Activated naive CD4-positive, alpha-beta T cell (primary cell): ENCODE results near the gene NT5C3B.
"Not testable (repeated sequence)": the region's sequence is repeated elsewhere in the genome, so short reads cannot be mapped to it uniquely, and the experiment has no call there.

Experiments used
- DNase-seq, 4 experiments: peaks; one replicate each; lab custom pipeline; 2025; lab: John Stamatoyannopoulos, UW

Gene NT5C3B

GRCh38 chr17:41835800-41836549 lies at the start of gene NT5C3B:
Gene NT5C3B, minus strand, starts transcription at chr17:41836232. Its CDS starts 39 bp downstream, at chr17:41836193.
- DNase-seq: peak in 2 of 4 experiments; percentile 14 to 65

DNA sequence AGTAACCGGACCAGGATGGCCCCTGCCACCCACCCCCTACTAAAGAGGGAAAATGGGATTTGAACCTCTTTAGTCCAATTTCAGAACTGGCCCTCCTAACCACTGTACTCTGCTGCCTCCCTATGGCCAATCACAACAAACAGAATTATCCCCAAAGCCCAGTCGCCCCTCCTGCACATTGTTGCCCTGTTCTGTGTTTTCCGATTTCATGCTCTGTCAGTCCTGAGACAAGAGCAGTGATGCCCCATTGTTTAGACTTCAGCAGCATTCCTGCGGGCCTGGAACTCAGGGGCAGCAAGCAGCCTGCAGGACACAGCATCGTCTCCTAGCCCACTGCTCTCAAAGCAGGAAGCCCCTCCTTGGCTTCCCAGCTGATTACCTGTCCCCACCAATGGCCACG lies 49.7 kb upstream of the NT5C3B start:
- DNase-seq: no peak

GRCh38 chr17:41882756-41883155 lies 46.7 kb upstream of the NT5C3B start:
- no peak for DNase-seq

DNA sequence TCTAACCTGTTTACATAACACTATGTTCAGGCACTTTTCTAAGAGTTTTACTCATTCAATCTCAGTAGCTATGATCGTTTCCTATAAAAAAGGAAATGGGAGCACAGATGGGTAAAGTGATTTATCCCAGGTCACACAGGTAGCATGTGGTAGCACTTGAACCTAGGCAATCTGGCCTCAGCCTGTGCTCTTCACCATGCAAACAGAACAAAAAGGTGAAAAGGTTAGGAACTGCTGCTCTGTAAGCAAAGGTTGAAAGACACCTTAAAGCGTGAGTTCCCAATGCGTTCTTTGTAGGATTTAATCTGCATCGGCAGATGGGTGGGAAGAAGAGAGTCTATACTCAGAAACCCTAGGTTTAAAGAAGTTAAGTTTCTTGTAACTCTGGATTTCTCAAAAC lies 44.1 kb upstream of the NT5C3B start:
- DNase-seq: no peak

GRCh38 chr17:41874293-41874670 lies 38.2 kb upstream of the NT5C3B start:
- not testable (repeated sequence) for DNase-seq

- no peak for DNase-seq
These were observed 37.7 kb upstream of the NT5C3B start for GRCh38 chr17:41873559-41874292.

DNA sequence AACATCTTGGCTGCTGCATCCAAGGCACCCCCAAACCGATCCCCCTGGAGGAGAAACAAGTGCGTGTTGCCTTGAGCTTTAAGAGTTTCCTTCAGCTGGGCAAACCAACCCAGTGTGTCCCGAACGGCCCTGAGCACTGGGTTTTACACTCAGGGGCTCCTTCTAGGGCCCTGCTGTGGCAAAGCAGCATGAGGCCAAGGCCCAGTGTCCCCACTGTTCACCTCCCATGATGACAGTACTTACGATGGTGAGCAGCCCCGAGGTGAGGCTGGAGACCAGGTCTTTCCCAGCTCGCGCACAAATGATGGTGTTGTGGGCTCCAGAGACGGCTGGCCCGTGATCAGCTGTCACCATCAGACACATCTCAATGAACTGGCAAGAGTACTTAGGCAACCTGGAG lies 35.8 kb upstream of the NT5C3B start:
- DNase-seq: no peak

DNA sequence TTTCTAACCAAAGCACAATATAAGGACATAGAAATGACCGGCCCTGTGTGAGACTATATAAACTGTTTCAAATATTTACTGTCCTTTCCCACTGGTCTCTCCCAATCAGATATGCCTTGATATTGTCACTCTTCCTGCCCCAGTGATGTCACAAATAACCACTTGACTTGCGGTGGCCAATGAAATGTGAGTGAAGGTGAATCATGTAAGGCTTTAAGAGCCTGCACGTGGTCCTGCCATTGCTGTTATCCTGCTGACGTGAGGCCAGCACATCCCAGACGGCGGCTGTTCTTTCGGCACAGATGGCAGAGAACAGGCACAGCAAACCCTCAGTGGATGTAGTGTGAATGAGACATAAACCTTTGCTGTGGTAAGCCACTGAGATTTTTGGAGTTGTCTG lies 34.6 kb upstream of the NT5C3B start:
- no peak for DNase-seq

DNA sequence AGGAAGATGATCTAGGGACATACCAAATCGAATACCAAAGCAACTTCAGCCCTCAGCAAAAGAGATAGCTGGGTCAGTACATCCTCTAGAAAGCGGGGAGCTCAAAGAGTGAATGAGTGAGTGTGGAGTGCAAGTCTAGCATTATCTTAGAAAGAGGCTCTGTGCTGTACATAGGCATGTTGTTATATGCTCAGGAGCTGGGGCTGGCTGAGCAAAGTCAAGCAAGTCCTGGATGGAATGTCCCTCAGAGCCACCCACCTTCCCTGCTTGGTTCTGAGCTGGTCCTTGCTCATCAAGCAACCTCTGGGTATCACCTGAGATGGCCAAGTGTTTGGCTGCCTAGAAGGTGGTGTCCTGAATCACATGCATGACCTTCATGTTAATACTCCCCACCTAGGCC lies 34.1 kb upstream of the NT5C3B start:
- no peak for DNase-seq

GRCh38 chr17:41869426-41869825 lies 33.4 kb upstream of the NT5C3B start:
- no peak for DNase-seq

GRCh38 chr17:41868568-41868967 lies 32.5 kb upstream of the NT5C3B start:
- DNase-seq: no peak

DNA sequence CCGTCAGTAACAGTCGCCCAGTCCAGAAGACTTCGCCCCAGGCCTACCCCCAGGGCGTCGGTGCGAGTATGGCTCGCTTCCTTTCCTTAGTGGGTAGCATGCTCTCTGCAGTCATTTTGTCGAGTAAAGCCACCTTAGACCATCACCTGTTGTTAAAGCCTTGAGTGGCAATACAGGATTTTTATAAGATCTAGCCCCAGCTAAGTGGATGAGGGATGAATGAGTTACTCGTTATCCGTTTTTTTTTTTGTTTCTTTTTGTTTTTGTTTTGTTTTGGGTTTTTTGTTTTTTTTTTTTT lies 29.5 kb upstream of the NT5C3B start:
- DNase-seq: no peak

GRCh38 chr17:41864836-41865595 lies 29.0 kb upstream of the NT5C3B start, which contains the start of gene KLHL11:
Gene KLHL11, minus strand, starts transcription at chr17:41865423. Its CDS starts 53 bp downstream, at chr17:41865370.
- DNase-seq: peak; percentile 62 to 85 (median 74)

- peak in 1 of 4 experiments; percentile 55 for DNase-seq
These were observed 28.4 kb upstream of the NT5C3B start for GRCh38 chr17:41864498-41864835.

DNA sequence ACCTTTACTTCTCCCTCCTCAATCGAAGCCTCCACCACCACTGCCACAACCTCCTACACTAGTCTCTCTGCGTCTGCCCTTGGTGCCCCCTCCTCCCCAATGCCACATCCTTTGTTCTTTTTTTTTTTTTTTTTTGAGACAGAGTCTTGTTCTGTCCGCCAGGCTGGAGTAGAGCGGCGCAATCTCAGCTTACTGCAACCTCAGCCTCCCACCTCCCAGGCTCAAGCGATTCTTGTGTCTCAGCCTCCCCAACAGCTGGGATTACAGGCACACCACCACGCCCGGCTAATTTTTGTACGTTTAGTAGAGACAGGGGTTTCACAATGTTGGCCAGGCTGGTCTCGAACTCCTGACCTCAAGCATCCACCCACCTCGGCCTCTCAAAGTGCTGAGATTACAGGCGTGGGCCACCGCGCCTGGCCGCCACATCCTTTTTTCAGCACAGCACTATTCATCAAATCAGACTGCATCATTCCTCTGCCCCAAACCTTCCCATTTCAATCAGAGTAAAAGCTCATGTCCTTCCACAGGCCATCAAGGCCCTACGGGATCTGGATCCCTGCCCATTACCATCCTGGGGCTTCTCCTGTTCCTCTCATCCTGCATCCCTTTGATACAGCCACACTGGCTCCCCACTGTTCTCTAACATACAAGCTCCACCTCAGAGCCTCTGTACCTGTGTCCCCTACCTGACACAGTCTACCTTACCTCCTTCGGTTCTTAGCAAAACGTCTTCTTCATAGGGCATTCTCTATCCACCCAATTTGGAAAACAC lies 27.2 kb upstream of the NT5C3B start:
- DNase-seq: no peak

DNA sequence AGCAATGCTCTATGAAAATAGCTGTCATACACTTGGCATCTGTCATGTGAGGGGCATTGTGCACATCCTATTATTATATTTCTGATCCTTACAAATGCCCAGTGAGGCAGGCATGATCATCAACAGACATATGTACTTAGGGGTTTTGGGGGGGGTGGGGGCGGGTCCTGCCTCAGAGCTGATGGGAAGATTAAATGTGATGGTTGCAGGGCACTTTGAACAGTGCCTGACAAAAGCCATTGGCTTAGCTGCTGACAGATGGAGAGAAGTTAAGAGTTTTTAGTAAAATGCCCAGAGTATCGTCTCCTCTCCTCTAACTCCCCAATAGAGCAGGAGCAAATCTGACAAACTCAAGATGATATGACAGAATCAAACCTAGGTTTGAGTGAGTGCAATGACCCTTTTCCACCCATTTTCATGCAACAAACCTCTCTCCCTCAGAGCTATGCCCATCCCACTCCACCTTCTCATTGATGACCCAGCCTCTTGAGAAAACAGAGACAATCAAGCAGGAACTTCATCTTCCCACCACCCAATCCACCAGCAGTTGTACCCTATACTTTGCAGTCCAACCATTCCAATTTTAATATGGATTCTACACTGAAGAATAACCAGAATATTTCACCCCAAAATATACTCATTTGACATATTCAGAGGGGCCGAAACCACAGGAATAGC lies 24.4 kb upstream of the NT5C3B start:
- DNase-seq: no peak

DNA sequence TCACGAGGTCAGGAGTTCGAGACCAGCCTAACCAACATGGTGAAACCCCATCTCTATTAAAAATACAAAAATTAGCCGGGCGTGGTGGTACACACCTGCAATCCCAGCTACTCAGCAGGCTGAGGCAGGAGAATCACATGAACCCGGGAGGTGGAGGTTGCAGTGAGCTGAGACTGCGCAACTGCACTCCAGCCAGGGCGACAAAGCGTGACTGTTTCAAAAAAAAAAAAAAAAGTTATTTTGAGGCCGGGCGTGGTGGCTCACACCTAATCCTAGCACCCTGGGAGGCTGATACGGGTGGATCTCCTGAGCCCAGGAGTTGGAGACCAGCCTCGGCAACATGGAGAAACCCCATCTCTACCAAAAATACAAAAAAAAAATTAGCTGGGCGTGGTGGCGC lies 15.3 kb upstream of the NT5C3B start:
- DNase-seq: not testable (repeated sequence)

DNA sequence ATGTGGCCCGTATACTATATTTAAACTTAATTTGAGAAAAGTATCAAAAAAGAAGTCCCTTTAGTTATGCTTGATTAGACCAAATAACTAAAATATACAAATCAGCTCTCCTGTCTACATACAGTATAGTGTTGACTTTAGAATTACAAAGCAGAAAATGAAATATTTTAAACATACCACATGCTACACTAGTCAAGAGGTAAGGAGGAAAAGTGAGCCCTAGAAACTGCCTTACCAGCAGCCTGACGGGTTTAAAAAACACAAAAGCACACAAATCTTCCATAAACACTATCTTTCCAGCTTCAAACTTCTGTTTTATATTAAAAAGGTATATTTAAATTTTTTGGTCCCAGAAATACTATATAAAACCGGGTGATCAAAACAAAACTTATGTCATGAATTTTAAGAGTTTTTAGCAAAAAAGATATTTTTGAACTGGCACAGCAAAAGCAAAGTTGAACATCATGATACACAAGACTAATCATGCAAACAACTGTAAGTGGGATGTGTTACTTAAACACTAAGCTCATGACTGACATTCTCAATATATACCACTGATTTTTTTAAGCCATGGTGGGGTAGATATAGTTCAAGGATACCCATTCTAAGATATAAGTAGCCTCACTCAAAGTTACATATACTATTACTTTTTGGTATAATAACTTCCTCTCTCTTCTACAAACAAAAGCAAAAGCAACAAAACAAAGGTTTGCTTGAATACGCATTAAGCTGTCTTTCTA lies 13.4 kb upstream of the NT5C3B start:
- no peak for DNase-seq

GRCh38 chr17:41848788-41849187 lies 12.8 kb upstream of the NT5C3B start:
- DNase-seq: no peak

DNA sequence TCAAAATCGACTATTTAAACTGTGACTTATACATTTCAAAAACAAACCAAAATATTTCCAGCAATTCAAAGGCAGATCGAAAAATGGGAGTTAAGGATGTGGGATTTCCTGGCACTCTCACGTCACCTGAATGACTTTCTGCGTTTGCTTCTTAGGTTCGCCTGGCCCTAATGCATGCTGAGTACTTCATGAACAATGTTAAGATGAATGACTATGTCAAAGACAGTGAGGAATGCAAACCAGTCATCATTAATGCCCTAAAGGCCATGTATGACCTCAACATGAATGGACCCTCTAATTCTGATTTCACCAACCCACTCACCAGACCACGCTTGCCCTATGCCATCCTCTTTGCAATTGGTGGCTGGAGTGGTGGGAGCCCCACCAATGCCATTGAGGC lies 8.9 kb upstream of the NT5C3B start:
- DNase-seq: no peak

DNA sequence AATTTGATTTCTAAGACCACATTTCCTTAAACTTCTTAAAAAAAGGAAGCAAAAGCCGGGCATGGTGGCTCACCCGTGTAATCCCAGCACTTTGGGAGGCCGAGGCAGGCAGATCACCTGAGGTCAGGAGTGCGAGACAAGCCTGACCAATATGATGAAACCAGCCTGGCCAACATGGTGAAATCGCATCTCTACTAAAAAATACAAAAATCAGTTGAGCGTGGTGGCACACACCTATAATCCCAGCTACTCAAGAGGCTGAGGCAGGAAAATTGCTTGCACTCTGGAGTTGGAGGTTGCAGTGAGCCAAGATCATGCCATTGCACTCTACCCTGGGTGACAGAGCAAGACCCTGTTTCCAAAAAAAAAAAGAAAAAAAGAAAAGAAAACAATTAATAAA lies 4.7 kb upstream of the NT5C3B start:
- not testable (repeated sequence) for DNase-seq
